ENCODE data around the gene LHB.
"Not testable (repeated sequence)": the region's sequence is repeated elsewhere in the genome, so short reads cannot be mapped to it uniquely, and the experiment has no call there.

Gene LHB
- total RNA-seq = 0 to 0.30 (median 0) reads per million in 4 donors

DNA sequence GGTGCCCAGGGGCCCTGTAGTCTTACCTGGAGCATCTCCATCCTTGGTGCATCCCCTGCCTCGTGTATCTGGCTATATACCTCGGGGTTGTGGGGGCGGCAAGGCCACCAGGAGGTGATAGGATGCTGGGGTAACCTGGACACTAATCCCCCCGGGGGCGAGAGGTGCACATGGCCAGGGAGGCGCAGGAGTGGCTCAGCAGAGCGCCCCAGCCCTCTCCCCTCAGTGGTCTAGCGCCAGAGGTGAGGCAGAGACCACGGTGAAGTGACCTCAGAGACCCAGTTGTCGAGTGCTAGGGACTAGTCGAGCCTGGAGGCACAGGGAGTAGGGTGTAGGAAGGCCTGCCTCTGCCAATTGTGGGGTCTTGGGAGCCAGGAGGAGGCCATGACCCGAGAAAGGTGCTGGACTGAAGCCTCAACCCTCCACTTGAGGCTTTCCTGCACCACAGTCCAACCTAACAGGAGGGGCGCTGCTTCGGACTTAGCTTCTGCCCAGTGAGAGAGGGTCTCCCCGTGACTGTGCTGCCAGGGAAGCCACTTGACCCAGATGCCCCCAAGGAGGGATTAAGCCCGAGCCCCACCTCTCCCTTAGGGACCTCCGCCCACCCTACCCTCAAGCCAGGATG lies at the start of gene LHB:
TSS of gene LHB (minus strand) at position 51 of the 625 bp plus-strand sequence. CDS start at position 41, 10 bp downstream.
- DNase-seq = no peak

DNA sequence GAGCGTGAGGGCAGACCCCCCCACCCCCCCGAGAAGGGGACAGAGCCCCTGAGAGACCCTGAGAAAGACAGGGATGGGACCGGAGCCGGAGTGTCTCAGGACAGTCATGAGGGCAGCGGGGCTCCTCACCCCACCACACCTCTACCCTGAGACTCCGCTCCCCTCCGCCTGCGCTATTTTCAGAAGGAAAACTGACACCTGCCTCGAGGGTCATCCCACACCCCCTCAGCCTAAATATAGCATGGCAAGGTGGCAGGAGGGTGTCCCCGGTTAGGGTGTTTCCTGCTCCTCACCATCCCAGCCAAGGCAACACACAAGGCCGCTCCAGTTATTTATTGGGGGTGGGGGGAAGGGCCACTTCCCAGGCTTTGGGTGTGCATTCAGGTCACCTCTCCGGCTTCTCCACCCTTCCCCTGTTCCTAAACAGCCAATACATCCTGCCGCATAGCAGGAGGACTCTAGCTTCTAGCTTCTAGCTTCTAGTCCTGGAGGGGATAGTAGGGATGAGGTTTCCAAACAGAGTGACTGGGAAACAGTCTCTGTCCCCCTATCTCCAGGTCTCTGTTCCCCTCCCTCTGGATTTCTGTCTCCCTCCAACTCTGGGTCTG lies 49.1 kb upstream of the LHB start:
- DNase-seq = no peak

DNA sequence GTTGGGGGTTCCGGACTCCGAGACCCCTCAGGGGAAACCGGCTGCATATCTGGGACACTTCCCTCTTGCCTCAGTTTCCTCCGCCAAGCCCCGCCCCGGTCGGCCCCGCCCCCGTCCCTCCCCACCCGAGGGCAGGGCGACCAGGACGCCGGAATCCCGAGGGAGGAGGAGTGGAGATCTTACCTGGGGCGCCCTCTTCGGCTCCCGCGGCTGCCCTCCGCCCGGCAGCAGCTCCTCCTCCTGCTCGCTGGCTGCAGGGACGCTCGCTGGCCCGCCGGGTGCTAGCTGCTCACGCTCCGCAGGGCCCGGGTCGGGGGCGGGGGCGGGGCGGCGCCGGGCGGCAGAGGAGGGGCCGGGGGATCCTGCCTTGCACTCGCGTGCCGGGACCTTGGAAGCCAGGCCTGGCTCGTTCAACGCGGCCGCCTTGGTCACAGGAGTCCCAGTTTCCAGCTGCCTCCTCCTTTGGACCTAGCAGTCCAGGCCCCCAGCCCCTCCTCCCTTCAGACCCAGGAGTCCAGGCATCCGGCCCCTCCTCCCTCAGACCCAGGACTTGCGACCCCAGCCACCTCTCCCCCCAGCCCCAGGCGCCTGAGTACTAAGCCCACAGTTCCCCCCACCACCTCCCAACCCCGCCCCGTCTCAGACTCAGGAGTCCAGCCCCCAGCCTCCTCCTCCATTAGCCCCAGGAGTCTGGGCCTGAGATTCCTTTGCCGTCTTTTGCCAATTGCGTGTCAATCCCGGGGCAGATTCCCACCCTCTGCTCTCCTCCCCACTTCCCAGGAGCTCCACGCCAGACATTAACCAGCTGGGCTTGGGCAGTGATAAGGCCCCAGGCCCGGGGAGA lies 48.1 kb upstream of the LHB start, which contains the start of gene NTF4:
TSS of gene NTF4 (minus strand) at position 51 of the 844 bp plus-strand sequence. CDS start 2,821 bp downstream, outside the sequence.
- DNase-seq = no peak

DNA sequence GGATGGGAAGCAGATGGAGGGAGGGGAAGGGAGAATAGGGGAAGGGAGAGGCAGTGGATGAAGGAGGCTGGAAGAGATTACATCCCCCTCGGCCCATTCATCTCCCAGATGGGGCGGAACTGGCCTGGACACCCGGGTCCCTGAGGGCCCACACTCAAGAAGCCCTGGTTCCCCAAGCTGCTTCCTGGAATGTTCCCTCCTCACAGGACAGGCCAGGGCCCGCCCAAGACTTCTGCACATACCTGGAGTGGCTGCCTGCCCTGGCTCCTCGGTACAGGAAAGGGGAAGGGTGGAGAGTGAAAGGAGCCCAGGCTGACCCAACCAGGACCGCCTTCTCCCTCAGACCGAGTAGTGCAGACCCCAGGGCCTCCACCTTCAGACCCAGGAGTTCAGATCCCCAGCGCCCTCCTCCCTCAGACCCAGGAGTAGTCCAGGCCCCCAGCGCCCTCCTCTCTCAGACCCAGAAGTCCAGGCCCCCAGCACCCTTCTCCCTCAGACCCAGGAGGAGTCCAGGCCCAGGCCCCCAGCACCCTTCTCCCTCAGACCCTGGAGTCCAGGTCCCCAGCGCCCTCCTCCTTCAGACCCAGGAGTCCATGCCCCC lies 47.2 kb upstream of the LHB start:
- DNase-seq = no peak

DNA sequence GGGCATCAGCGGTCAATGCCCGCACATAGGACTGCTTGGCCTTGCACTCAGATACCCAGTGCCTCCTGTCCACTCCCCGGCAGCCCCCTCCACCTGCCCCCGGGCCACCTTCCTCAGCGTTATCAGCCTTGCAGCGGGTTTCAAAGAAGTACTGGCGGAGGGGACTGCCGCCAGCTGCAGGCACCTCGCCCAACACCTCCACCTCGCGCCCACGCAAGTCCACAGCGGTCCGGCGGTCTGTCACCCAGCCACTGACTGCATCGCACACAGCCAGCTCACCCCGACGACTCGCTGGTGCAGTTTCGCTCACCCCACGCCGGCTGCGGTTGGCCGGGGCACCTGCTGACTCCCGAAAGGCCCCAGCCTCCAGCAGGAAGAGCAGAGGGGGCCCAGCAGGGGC lies 44.6 kb upstream of the LHB start:
- no peak for DNase-seq

DNA sequence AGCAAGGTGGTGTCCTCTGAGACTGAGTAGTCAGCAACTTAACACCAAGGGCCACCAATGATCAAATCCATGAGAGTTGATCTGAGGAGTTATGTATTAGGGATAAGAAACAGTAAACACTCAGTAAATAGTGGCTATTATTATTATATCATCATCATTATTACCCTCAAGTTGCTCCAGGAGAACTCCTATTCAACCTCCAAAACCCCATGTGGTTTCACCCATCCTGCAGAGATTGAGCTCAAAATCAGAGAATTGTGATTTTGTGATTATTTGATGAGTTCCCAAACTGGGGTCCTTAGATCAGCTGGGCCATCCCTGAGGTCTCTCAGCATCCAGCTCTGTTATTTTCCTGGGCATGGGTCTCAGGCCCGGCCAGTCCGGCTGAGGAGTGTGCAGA lies 44.1 kb upstream of the LHB start:
- no peak for DNase-seq

DNA sequence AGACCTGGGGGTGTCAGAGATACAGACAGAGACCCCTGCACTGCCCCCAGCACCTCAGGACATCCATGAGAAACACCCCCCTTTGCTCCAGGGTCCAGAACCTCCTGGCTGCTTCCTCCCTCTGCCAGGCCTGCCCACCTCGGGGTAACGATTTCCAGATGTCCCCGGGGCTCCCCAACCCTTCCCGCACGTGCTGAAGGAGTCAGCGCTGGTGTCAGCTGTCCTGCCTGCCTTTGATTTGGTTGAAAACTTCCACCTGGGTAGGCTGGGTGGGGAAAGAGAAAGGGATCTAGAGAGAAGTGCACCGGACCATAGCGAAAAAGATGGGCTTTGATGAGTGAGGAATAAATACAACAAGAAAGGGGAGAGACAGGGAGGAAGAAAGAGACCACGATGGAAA lies 42.2 kb upstream of the LHB start:
- no peak for DNase-seq

DNA sequence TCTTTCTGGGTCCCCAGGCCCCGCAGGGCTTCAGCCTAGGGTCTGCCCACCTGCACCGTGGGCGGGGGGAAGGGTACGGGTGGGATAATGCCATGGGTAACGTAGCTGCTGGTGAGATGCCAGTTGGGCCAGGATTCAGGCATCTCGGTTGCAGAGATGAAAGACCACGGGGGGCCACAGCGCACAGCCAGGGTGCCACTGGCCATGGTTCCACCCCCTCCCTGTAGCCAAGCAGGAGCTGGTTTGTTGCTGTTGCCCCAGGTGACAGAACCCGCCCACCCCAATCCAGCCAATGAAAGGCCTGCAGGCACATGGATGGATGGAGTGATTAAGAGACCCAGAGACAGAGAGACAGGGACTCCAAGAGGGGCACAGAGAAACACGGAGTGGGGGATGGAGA lies 41.7 kb upstream of the LHB start:
- no peak for DNase-seq

DNA sequence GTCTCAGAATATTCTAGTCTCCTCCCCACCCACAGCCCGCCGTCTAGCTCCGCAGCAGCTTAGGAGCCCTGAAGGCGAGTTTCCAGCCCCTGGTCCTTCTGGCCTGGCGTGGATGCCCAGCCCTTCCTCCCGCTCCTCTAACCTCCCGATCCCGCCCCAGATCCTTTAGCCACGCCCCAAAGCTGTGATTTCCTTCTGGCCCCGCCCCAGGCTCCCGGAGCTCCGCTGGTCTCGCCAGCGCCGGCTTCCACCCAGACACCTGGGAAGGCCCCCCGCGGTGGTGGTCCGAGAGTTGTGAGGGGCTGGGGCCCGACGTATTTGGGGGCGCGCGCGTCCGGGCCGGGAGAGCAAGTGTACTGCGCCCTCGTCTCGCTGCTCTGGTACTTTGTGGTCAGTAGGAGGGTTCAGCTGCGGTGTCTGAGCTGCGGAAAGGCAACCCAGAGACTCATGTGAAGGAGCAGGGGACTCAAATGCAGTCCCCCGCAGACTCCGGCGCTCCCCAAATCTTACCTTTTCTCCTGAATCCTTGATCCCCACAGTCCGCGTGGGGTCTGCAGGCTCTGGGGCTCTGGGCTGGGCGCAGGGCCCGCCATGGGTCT lies 40.8 kb upstream of the LHB start, which contains the start of gene CGB7:
TSS of gene CGB7 (minus strand) at position 114 of the 599 bp plus-strand sequence. CDS start 2,374 bp downstream, outside the sequence.
- DNase-seq = peak in 3 of 5 donors; percentile 20 to 24 (median 20)

DNA sequence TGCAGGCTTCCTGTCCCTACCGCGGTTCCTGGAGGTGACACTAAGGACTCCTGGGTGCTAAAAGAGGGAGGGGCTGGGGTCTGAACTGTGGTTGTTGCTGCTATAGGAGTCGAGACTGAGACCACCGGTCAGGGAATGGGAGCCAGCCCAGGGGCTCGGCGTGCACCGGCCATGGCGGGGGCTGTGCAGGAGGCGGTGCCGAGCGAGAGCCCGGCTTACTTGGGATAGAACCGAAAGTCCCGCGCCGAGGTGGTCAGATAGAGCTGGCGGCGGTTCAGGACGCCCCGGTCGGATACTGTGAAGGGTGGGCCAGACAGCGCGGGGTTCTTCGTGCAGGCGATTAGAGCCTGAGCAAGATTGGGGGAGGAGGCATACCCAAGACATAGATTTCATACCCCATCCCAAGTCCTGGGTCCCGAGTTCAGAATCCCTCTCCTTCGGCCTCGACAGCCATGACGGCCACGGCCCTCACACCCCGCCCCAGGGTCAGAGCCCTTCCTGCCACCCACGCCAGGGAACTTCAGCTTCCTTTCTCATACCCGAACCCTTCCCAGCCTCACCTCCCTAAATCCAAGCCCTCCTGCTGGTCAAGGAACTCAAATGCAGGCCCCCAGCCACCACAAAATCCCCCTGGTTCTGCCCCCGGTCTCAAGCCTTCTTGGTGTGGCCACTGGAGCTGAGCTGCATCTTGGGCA lies 40.2 kb upstream of the LHB start:
- DNase-seq = not testable (repeated sequence)

DNA sequence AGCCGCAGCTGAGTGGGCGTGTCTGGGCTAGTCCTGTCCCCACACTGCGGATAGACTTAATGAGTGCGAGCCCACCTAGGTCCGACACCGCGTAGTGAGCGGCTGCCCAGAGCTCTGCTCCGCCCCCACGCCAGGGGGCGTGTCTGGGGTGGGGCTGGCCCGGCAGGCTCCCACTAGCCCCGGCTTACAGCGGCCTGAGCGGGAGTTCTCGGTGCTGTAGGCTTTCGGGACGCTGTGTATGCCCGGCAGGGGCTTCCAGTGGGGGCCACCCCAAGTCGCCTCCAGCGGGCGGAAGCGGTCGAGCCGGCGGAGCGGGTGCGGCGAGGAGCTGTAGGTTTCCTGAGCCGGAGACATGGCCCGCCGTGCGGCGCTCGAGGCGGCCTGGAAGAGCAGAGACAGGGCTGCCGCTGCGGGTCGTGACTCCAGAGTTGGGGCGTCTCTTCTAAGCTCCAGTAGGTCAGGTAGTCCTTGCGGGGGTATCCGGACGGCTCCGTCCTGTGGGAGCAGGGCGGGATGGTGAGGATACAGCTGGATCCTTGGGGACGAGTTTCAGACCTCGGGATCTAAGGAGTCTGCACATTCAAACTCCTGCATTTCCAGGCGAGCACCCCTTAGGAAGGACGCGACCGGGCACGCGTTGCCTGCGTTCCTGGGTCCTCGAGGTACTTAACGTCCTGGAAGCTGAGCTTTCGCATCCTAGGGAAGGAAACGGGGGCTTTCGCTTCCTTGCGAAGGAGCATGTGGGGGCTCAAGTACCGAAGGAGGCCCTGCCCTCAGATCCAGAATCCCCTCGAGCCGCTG lies 39.4 kb upstream of the LHB start:
- peak in 4 of 5 donors; percentile 24 to 49 (median 36) for DNase-seq

DNA sequence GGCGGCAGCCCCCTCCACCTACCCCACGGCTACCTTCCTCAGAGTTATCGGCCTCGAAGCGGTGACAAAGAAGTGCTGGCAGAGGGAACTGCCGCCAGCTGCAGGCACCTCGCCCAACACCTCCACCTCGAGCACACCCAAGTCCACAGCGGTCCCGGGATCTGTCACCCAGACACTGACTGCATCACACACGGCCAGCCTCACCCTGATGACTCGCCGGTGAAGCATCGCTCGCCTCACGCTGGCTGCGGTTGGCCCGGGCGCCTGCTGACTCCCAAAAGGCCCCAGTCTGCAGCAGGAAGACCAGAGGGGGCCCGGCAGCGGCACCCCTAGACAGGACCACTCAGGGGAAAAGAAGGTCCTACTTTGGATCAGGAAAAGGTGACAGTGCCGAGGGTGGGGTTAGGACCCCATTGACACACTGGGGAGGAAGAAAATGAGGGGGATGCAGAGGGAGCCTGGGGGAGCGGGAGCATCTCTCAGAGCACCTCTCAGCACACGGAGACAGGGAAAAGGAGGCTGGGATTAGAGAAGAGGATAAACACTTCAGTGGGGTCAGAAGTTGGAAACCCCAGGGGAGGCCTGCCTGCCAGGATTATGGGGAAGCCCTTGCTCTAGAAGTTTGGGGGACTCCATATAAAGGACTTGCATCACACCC lies 33.6 kb upstream of the LHB start:
- DNase-seq = not testable (repeated sequence)

DNA sequence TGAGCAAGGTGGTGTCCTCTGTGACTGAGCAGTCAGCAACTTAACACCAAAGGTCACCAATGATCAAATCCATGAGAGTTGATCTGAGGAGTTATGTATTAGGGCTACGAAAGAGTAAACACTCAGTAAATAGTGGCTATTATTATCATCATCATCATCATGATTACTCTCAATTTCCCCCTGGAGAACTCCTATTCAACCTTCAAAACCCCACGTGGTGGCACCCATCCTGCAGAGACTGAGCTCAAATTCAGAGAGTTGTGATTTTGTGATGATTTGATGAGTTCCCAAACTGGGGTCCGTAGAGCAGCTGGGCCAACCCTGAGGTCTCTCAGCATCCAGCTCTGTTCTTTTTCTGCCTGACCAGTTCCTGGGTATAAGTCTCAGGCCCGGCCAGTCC lies 32.9 kb upstream of the LHB start:
- DNase-seq = not testable (repeated sequence)

DNA sequence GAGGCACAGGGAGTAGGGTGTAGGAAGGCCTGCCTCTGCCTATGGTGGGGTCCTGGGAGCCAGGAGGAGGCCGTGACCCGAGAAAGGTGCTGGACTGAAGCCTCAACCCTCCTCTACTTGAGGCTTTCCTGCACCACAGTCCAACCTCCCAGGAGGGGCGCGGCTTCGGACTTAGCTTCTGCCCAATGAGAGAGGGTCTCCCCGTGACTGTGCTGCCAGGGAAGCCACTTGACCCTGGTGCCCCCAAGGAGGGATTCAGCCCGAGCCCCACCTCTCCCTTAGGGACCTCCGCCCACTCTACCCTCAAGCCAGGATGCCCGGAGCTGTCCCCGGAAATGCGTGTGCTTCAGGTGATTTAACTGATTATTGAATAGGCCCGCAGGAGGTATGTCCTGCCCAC lies 32.1 kb upstream of the LHB start, which contains the start of gene CGB8:
TSS of gene CGB8 (minus strand) at position 101 of the 400 bp plus-strand sequence. CDS start 372 bp downstream, outside the sequence.
- DNase-seq = not testable (repeated sequence)

DNA sequence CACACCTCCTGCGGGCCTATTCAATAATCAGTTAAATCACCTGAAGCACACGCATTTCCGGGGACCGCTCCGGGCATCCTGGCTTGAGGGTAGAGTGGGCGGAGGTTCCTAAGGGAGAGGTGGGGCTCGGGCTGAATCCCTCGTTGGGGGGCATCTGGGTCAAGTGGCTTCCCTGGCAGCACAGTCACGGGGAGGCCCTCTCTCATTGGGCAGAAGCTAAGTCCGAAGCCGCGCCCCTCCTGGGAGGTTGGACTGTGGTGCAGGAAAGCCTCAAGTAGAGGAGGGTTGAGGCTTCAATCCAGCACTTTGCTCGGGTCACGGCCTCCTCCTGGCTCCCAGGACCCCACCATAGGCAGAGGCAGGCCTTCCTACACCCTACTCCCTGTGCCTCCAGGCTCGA lies 26.7 kb upstream of the LHB start, which contains the start of gene CGB5:
TSS of gene CGB5 (plus strand) at position 301 of the 400 bp plus-strand sequence. CDS start 362 bp downstream, outside the sequence.
- not testable (repeated sequence) for DNase-seq

DNA sequence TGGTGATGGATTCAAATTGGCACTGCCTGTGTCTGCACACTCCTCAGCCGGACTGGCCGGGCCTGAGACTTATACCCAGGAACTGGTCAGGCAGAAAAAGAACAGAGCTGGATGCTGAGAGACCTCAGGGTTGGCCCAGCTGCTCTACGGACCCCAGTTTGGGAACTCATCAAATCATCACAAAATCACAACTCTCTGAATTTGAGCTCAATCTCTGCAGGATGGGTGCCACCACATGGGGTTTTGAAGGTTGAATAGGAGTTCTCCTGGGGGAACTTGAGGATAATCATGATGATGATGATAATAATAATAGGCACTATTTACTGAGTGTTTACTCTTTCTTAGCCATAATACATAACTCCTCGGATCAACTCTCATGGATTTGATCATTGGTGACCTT lies 25.8 kb upstream of the LHB start:
- not testable (repeated sequence) for DNase-seq

DNA sequence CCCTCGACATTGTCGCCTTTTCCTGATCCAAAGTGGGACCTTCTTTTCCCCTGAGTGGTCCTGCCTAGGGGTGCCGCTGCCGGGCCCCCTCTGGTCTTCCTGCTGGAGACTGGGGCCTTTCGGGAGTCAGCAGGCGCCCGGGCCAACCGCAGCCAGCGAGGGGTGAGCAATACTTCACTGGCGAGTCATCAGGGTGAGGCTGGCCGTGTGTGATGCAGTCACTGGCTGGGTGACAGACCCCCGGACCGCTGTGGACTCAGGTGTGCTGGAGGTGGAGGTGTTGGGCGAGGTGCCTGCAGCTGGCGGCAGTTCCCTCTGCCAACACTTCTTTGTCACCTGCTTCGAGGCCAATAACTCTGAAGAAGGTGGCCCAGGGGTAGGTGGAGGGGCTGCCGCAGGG lies 25.3 kb upstream of the LHB start:
- no peak for DNase-seq

DNA sequence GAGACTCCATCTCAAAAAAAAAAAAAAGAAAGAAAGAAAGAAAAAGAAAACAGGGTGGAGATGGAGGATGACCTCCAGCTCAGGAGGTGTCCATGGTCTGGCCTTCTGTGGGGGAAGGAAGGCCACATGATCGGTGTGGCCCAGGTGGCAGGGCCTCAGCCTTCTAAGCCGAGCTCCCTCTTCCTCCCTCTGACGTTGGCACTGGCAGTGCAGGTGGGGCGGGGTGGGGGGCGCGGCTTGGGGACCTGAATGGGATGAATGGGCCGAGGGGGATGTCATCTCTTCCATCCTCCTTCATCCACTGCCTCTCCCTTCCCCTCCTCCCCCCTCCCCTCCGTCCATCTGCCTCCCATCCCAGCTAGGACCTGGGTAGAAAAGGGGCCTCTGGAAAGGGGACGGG lies 22.8 kb upstream of the LHB start:
- DNase-seq = not testable (repeated sequence)

DNA sequence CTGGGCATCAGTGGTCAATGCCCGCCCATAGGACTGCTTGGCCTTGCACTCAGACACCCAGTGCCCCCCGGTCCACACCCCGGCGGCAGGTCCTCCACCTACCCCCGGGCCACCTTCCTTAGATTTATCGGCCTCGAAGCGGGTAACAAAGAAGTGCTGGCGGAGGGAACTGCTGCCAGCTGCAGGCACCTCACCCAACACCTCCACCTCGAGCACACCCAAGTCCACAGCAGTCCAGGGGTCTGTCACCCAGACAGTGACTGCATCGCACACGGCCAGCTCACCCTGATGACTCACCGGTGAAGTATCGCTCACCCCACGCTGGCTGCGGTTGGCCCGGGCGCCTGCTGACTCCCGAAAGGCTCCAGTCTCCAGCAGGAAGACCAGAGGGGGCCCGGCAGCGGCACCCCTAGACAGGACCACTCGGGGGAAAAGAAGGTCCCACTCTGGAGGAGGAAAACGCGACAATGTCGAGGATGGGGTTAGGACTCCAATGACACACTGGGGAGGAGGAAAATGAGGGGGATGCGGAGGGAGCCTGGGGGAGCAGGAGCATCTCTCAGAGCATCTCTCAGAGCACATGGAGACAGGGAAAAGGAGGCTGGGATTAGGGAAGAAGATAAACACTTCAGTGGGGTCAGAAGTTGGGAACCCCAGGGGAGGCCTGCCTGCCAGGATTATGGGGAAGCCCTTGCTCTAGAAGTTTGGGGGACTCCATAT lies 21.8 kb upstream of the LHB start:
- not testable (repeated sequence) for DNase-seq

Data from T-helper 1 cell (primary cell).